HCT116 (cell line): Measurements from ENCODE around the gene NDRG3.

Experiments
- POLR2A ChIP-seq: IDR thresholded peaks from 2 replicates; pipeline ENCODE4 v1.7.0; 2011; ENCODE audit warnings: borderline replicate concordance; ENCODE audit not compliant: insufficient read depth, insufficient read length; ENCODE audit errors: extremely low read depth
- POLR2AphosphoS5 ChIP-seq: IDR thresholded peaks from 2 replicates; pipeline ENCODE4 v1.6.1; 2011; ENCODE audit warnings: mild to moderate bottlenecking, low read depth, low read length, moderate library complexity

DNA sequence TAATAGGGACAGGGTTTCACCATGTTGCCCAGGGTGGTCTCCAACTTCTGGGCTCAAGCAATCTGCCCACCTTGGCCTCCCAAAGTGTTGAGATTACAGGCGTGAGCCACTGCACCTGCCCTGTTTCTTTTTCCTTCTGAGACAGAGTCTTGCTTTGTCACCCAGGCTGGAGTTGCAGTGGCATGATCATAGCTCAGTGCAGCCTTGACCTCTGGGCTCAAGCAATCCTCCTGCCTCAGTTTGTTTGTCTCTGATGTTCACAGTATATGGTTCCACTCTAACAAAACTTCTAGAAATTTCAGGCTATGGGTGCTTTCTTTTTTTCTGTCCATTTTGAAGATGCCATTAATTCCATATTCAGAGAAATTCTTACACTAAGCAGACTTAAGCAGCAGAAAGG, 33.1 kb downstream of the NDRG3 start:
- no peak for TF ChIP-seq POLR2AphosphoS5
- no peak for TF ChIP-seq POLR2A
